H1 (cell line): ENCODE results near the gene SPINK14. TPM values are rescaled to one million over a fixed set of nuclear protein-coding genes. Genes with fewer than 3 reads are reported as not detected.

ENCODE experiments used
- CTCF ChIA-PET: fragments of 300-600 bp; sonication (Branson Sonifier 250); formaldehyde crosslinking; loops from one replicate; lab custom pipeline; 2021; ENCODE audit not compliant: partially characterized antibody; lab: Charles Lee
- POLR2A ChIA-PET: fragments of 300-600 bp; sonication (Branson Sonifier 250); formaldehyde crosslinking; loops from one replicate; lab custom pipeline; 2021; ENCODE audit warnings: inconsistent platforms; ENCODE audit not compliant: partially characterized antibody; lab: Charles Lee
- DNase-seq, 2 experiments: peaks; one replicate each; pipeline versions ENCODE4 v3.0.0 to v3.0.0-alpha.2; 2010 to 2022; ENCODE audit warnings: low spot score in 2 of 2, low read depth in 1 of 2, mixed read lengths in 1 of 2
- FAIRE-seq: peaks from 2 replicates; lab custom pipeline; 2011; peaks lifted over from hg19 to GRCh38; lab: Jason Lieb, UNC
- H2AFZ ChIP-seq: 2 replicates; pipeline ENCODE4 v1.8.1; 2012; ENCODE audit warnings: low read length, inconsistent platforms
- H2AK5ac ChIP-seq: 2 replicates; pipeline ENCODE4 v1.6.1; 2013; ENCODE audit warnings: low read depth, low read length
- H2BK120ac ChIP-seq: replicated peaks from 2 replicates; pipeline ENCODE3; 2013; ENCODE audit warnings: low read depth, low read length, inconsistent platforms
- H2BK12ac ChIP-seq: 2 replicates; pipeline ENCODE4 v1.6.1; 2013; ENCODE audit warnings: low read depth, low read length
- H2BK15ac ChIP-seq: 2 replicates; pipeline ENCODE4 v1.6.1; 2013; ENCODE audit warnings: low read length
- H2BK20ac ChIP-seq: 2 replicates; pipeline ENCODE4 v1.6.1; 2013; ENCODE audit warnings: low read length
- H2BK5ac ChIP-seq: 2 replicates; pipeline ENCODE4 v1.6.1; 2013; ENCODE audit warnings: low read depth, low read length
- H3K14ac ChIP-seq: 2 replicates; pipeline ENCODE4 v1.6.1; 2013; ENCODE audit warnings: inconsistent platforms; ENCODE audit not compliant: insufficient read length
- H3K18ac ChIP-seq: 2 replicates; pipeline ENCODE4 v1.6.1; 2013; ENCODE audit warnings: low read length; ENCODE audit errors: extremely low read depth
- H3K23ac ChIP-seq: 2 replicates; pipeline ENCODE4 v1.6.1; 2013; ENCODE audit warnings: inconsistent platforms; ENCODE audit not compliant: insufficient read length
- H3K23me2 ChIP-seq: 2 replicates; pipeline ENCODE4 v1.6.1; 2013; ENCODE audit warnings: low read depth, low read length
- H3K27ac ChIP-seq: 2 replicates; pipeline ENCODE4 v1.6.1; 2011; ENCODE audit warnings: low read depth, low read length, inconsistent platforms
- H3K27me3 ChIP-seq, 4 experiments: replicated peaks in 1 of 4; 1 replicate in 1 of 4; 2 replicates in 3 of 4; pipeline versions ENCODE4 v1.6.1 to v1.8.1; 2011 to 2013; ENCODE audit warnings: low read length in 3 of 4, mild to moderate bottlenecking in 3 of 4, inconsistent platforms in 2 of 4, mixed read lengths in 2 of 4, moderate library complexity in 1 of 4; ENCODE audit not compliant: control insufficient read depth in 3 of 4, insufficient read depth in 3 of 4; ENCODE audit errors: extremely low read depth in 1 of 4
- H3K36me3 ChIP-seq, 4 experiments: 2 replicates each; pipeline versions ENCODE4 v1.6.1 to v1.8.1; 2011 to 2013; ENCODE audit warnings: mild to moderate bottlenecking in 4 of 4, low read length in 3 of 4, moderate library complexity in 2 of 4, control low read depth in 1 of 4, inconsistent platforms in 1 of 4; ENCODE audit not compliant: insufficient read depth in 4 of 4, control insufficient read depth in 2 of 4
- H3K4ac ChIP-seq: replicated peaks from 2 replicates; pipeline ENCODE3; 2013; ENCODE audit warnings: low read length, low read depth, mixed read lengths, inconsistent platforms; ENCODE audit not compliant: insufficient read length
- H3K4me1 ChIP-seq, 4 experiments: replicated peaks in 1 of 4; 1 replicate in 1 of 4; 2 replicates in 3 of 4; pipeline versions ENCODE4 v1.6.1 to v1.8.1; 2011 to 2013; ENCODE audit warnings: low read length in 3 of 4, inconsistent platforms in 2 of 4, mixed read lengths in 1 of 4; ENCODE audit not compliant: insufficient read depth in 4 of 4, control insufficient read depth in 3 of 4
- H3K4me2 ChIP-seq, 2 experiments: 2 replicates each; pipeline versions ENCODE4 v1.6.1 to v1.8.1; 2011 to 2013; ENCODE audit warnings: low read depth in 2 of 2, low read length in 2 of 2, control low read depth in 1 of 2, inconsistent platforms in 1 of 2, mild to moderate bottlenecking in 1 of 2; ENCODE audit not compliant: insufficient read depth in 1 of 2
- H3K4me3 ChIP-seq, 4 experiments: fragments of 200-600, 300-600 bp in 1 of 4; sonication (generic), shearing (Covaris generic), sonication (Bioruptor Twin) in 1 of 4; 2 replicates each; pipeline versions ENCODE4 v1.5.1 to v1.8.1; 2011 to 2016; ENCODE audit warnings: low read length in 4 of 4, low read depth in 3 of 4, control low read depth in 2 of 4, inconsistent platforms in 2 of 4, mild to moderate bottlenecking in 2 of 4, mixed read lengths in 1 of 4, moderate library complexity in 1 of 4; ENCODE audit not compliant: insufficient read depth in 2 of 4; ENCODE audit errors: extremely low read depth in 1 of 4
- H3K56ac ChIP-seq: replicated peaks from 2 replicates; pipeline ENCODE3; 2013; ENCODE audit warnings: low read depth, mild to moderate bottlenecking, mixed read lengths, low read length, inconsistent platforms; ENCODE audit not compliant: insufficient read length
- H3K79me1 ChIP-seq: 2 replicates; pipeline ENCODE4 v1.6.1; 2013; ENCODE audit warnings: low read depth, low read length, control low read depth
- H3K79me2 ChIP-seq, 2 experiments: 2 replicates each; pipeline versions ENCODE4 v1.6.1 to v1.8.1; 2012 to 2013; ENCODE audit warnings: low read length in 2 of 2, mild to moderate bottlenecking in 2 of 2, inconsistent platforms in 1 of 2; ENCODE audit not compliant: insufficient read depth in 2 of 2, control insufficient read depth in 1 of 2
- H3K9ac ChIP-seq, 4 experiments: replicated peaks in 1 of 4; 1 replicate in 1 of 4; 2 replicates in 3 of 4; pipeline versions ENCODE4 v1.6.1 to v1.8.1; 2011 to 2013; ENCODE audit warnings: low read depth in 3 of 4, low read length in 3 of 4, control low read depth in 2 of 4, mild to moderate bottlenecking in 2 of 4, moderate library complexity in 2 of 4, inconsistent platforms in 1 of 4; ENCODE audit errors: extremely low read depth in 1 of 4
- H3K9me3 ChIP-seq, 2 experiments: 2 replicates each; pipeline versions ENCODE4 v1.6.1 to v1.8.1; 2012 to 2013; ENCODE audit warnings: mild to moderate bottlenecking in 2 of 2, moderate library complexity in 2 of 2, control low read depth in 1 of 2, inconsistent platforms in 1 of 2, low read depth in 1 of 2, low read length in 1 of 2, mixed read lengths in 1 of 2; ENCODE audit not compliant: insufficient read depth in 2 of 2
- H4K20me1 ChIP-seq, 2 experiments: replicated peaks in 1 of 2; 2 replicates each; pipeline versions ENCODE3 to v1.8.1; 2011 to 2013; ENCODE audit warnings: inconsistent platforms in 2 of 2, low read length in 2 of 2, mild to moderate bottlenecking in 1 of 2; ENCODE audit not compliant: insufficient read depth in 2 of 2, control insufficient read depth in 1 of 2
- H4K5ac ChIP-seq: 2 replicates; pipeline ENCODE4 v1.6.1; 2013; ENCODE audit warnings: low read length, low read depth, mixed read lengths, inconsistent platforms; ENCODE audit not compliant: insufficient read length
- H4K8ac ChIP-seq: 2 replicates; pipeline ENCODE4 v1.8.0; 2013; ENCODE audit warnings: mild to moderate bottlenecking, moderate library complexity, low read length, inconsistent platforms; ENCODE audit not compliant: insufficient read depth; ENCODE audit errors: extremely low read depth
- H4K91ac ChIP-seq: replicated peaks from 2 replicates; pipeline ENCODE3; 2013; ENCODE audit warnings: low read length, mixed read lengths, inconsistent platforms; ENCODE audit not compliant: insufficient read length
- ASH2L ChIP-seq: fragments of 200-600, 300-600 bp; sonication (generic); IDR thresholded peaks from one replicate; pipeline ENCODE4 v1.7.1; 2017; ENCODE audit warnings: low read length
- CBX5 ChIP-seq: fragments of 300-800, 300-1000 bp; sonication (generic); IDR thresholded peaks from 2 replicates; pipeline ENCODE4 v1.7.1; 2016; ENCODE audit warnings: antibody characterized with exemption, low read length, low read depth
- EZH2 ChIP-seq: fragments of 200-600 bp; sonication (generic); IDR thresholded peaks from 2 replicates; pipeline ENCODE4 v1.7.1; 2012; ENCODE audit warnings: low read depth, mild to moderate bottlenecking, moderate library complexity, low read length, inconsistent platforms; ENCODE audit not compliant: severe bottlenecking
- FOSL1 ChIP-seq: IDR thresholded peaks from 2 replicates; pipeline ENCODE4 v1.6.1; 2011; ENCODE audit warnings: mild to moderate bottlenecking, low read depth, low read length, moderate library complexity; ENCODE audit not compliant: insufficient read depth
- GABPA ChIP-seq: IDR thresholded peaks from 2 replicates; pipeline ENCODE4 v1.6.1; 2011; ENCODE audit warnings: mild to moderate bottlenecking, low read length, moderate library complexity, borderline replicate concordance; ENCODE audit not compliant: insufficient read depth
- KDM1A ChIP-seq: fragments of 200-600, 300-600 bp; sonication (generic); IDR thresholded peaks from 2 replicates; pipeline ENCODE4 v1.7.1; 2016; ENCODE audit warnings: mild to moderate bottlenecking, low read length, borderline replicate concordance
- KDM4A ChIP-seq: IDR thresholded peaks from one replicate; pipeline ENCODE4 v1.7.1; 2012; ENCODE audit warnings: low read depth, mild to moderate bottlenecking, moderate library complexity, low read length, inconsistent platforms; ENCODE audit not compliant: severe bottlenecking
- MAX ChIP-seq: IDR thresholded peaks from 2 replicates; pipeline ENCODE4 v1.6.1; 2012; ENCODE audit warnings: inconsistent platforms
- NANOG ChIP-seq: IDR thresholded peaks from 2 replicates; pipeline ENCODE4 v1.6.1; 2011; ENCODE audit warnings: low read length, low read depth, mild to moderate bottlenecking, inconsistent platforms; ENCODE audit not compliant: insufficient read depth, poor library complexity, severe bottlenecking
- NRF1 ChIP-seq: IDR thresholded peaks from 2 replicates; pipeline ENCODE4 v1.6.1; 2011; ENCODE audit warnings: mild to moderate bottlenecking, low read depth, low read length, improper control_type of control experiment
- PHF8 ChIP-seq: fragments of 200-600 bp; sonication (generic); conservative IDR thresholded peaks from 2 replicates; pipeline ENCODE4 v1.7.1; 2012; ENCODE audit warnings: low read depth, mild to moderate bottlenecking, inconsistent platforms, low read length, moderate library complexity
- SP1 ChIP-seq: IDR thresholded peaks from 2 replicates; pipeline ENCODE4 v1.6.1; 2011; ENCODE audit warnings: low read depth, low read length
- SP2 ChIP-seq: IDR thresholded peaks from 2 replicates; pipeline ENCODE4 v1.6.1; 2012; ENCODE audit warnings: mild to moderate bottlenecking, low read length, inconsistent platforms
- ZNF274 ChIP-seq: IDR thresholded peaks from 2 replicates; pipeline ENCODE4 v1.7.0; 2012; ENCODE audit warnings: low read length, borderline replicate concordance; ENCODE audit errors: extremely low read depth
- WGBS, 2 experiments: shearing (Covaris generic) in 1 of 2; methylation state at CpG; one replicate each; pipeline versions ENCODE4 v1.1.6 to v1.1.7; 2013 to 2015; ENCODE audit warnings: low lambda C conversion rate in 2 of 2, mixed read lengths in 2 of 2, inconsistent platforms in 1 of 2, low coverage in 1 of 2, missing lambda C conversion rate in 1 of 2; ENCODE audit not compliant: insufficient replicate concordance in 2 of 2, insufficient coverage in 1 of 2, insufficient read length in 1 of 2; ENCODE audit errors: extremely low coverage in 1 of 2, missing lambda C conversion rate in 1 of 2; 5-methylcytosine and 5-hydroxymethylcytosine counted together
- polyA plus RNA-seq, 7 experiments: library from polyadenylated mRNA; depleted of rRNA in 3 of 7; stranded (reverse) in 5 of 7; unstranded in 2 of 7; fragments of >200 nt in 5 of 7; fragments of 200-250 nt in 2 of 7; gene quantifications; 1 replicate in 5 of 7; 2 replicates in 1 of 7; 4 replicates in 1 of 7; pipeline versions ENCODE4 v1.2.1 to v1.2.3, GENCODE V29; 2011 to 2013; ENCODE audit warnings: missing spikeins in 2 of 7, mixed read lengths in 2 of 7
- total RNA-seq: library from RNA; stranded (reverse); fragmentation: NEBNext Ultra II Directional; extraction: Animal tissue kit (Norgen Biotek cat#: 25700); gene quantifications from 2 replicates; pipeline ENCODE4 v1.2.1, GENCODE V29; 2021

Gene SPINK14
- total and polyA plus RNA-seq, 2 of the 8 experiments (the other 6 are each of a cell fraction or from before 2014, with no cell fraction given) = not detected

GRCh38 chr5:148151872-148152271, 16.5 kb upstream of the SPINK14 start:
- no peak overlapping the region for H2BK120ac ChIP-seq
- TF ChIP-seq MAX (no peak), KDM1A (no peak), ZNF274 (no peak), GABPA (no peak), SP2 (no peak), NRF1 (no peak), FOSL1 (no peak), NANOG (no peak), KDM4A (no peak), CBX5 (no peak), PHF8 (no peak), EZH2 (no peak), ASH2L (no peak), SP1 (no peak)

More at GRCh38 chr5:148151872-148152271, 16.5 kb upstream of the SPINK14 start:
- H4K91ac ChIP-seq = no peak overlapping the region
- no peak overlapping the region for H3K4me3 ChIP-seq
- H3K56ac ChIP-seq = no peak overlapping the region
- H2BK20ac ChIP-seq = no peak overlapping the region
- H4K8ac ChIP-seq = no peak overlapping the region
- no peak overlapping the region for H3K14ac ChIP-seq
- no peak overlapping the region for H3K4ac ChIP-seq
- H3K23me2 ChIP-seq = no peaks in the 10 kb centered on the region; the same call in 1 of the 2 replicates
- no peak overlapping the region for H3K23ac ChIP-seq
- H3K4me1 ChIP-seq = no peaks in the 10 kb centered on the region
- H3K79me2 ChIP-seq = no peaks in the 10 kb centered on the region
- ChIA-PET POLR2A (no interaction called here), CTCF (interaction anchor here (0.6 kb wide), 1 partner anchor 28 kb away, joined by 3 read pairs; no protein-coding TSS in a partner anchor)
- H2AK5ac ChIP-seq = no peak overlapping the region
- no peak overlapping the region for H2BK5ac ChIP-seq
- H3K4me2 ChIP-seq = no peak overlapping the region
- no peak overlapping the region for H3K27ac ChIP-seq
- H3K18ac ChIP-seq = no peak overlapping the region
- DNase-seq = no peak
- H4K5ac ChIP-seq = no peak overlapping the region
- H3K9ac ChIP-seq = no peak overlapping the region
- WGBS, 2 experiments = 85% methylated on average over 2 of the region's 2 CpGs; no CpG with 5 or more reads in 1 of the 2 experiments
- no peaks in the 10 kb centered on the region for H3K36me3 ChIP-seq
- no peaks in the 10 kb centered on the region for H3K79me1 ChIP-seq
- no peak overlapping the region for H2AFZ ChIP-seq
- FAIRE-seq = no peak
- H2BK15ac ChIP-seq = no peak overlapping the region
- H3K9me3 ChIP-seq = no peaks in the 10 kb centered on the region
- peaks cover 0 to 2% (median 0%) of the 10 kb centered on the region in 4 experiments; a peak in 1 of 7 replicates for H3K27me3 ChIP-seq
- H4K20me1 ChIP-seq = no peaks in the 10 kb centered on the region
- no peak overlapping the region for H2BK12ac ChIP-seq
